H1 (cell line): ENCODE data around the gene GRAMD1B. TPM values are rescaled to one million over a fixed set of nuclear protein-coding genes. Genes with fewer than 3 reads are reported as not detected.

ENCODE experiments used
- CTCF ChIA-PET: fragments of 300-600 bp; sonication (Branson Sonifier 250); formaldehyde crosslinking; loops from one replicate; lab custom pipeline; 2021; ENCODE audit not compliant: partially characterized antibody; lab: Charles Lee
- POLR2A ChIA-PET: fragments of 300-600 bp; sonication (Branson Sonifier 250); formaldehyde crosslinking; loops from one replicate; lab custom pipeline; 2021; ENCODE audit warnings: inconsistent platforms; ENCODE audit not compliant: partially characterized antibody; lab: Charles Lee
- DNase-seq, 2 experiments: peaks; one replicate each; pipeline versions ENCODE4 v3.0.0 to v3.0.0-alpha.2; 2010 to 2022; ENCODE audit warnings: low spot score in 2 of 2, low read depth in 1 of 2, mixed read lengths in 1 of 2
- FAIRE-seq: peaks from 2 replicates; lab custom pipeline; 2011; peaks lifted over from hg19 to GRCh38; lab: Jason Lieb, UNC
- H2AFZ ChIP-seq: 2 replicates; pipeline ENCODE4 v1.8.1; 2012; ENCODE audit warnings: low read length, inconsistent platforms
- H2AK5ac ChIP-seq: 2 replicates; pipeline ENCODE4 v1.6.1; 2013; ENCODE audit warnings: low read depth, low read length
- H2BK120ac ChIP-seq: replicated peaks from 2 replicates; pipeline ENCODE3; 2013; ENCODE audit warnings: low read depth, low read length, inconsistent platforms
- H2BK12ac ChIP-seq: 2 replicates; pipeline ENCODE4 v1.6.1; 2013; ENCODE audit warnings: low read depth, low read length
- H2BK15ac ChIP-seq: 2 replicates; pipeline ENCODE4 v1.6.1; 2013; ENCODE audit warnings: low read length
- H2BK20ac ChIP-seq: 2 replicates; pipeline ENCODE4 v1.6.1; 2013; ENCODE audit warnings: low read length
- H2BK5ac ChIP-seq: 2 replicates; pipeline ENCODE4 v1.6.1; 2013; ENCODE audit warnings: low read depth, low read length
- H3K14ac ChIP-seq: 2 replicates; pipeline ENCODE4 v1.6.1; 2013; ENCODE audit warnings: inconsistent platforms; ENCODE audit not compliant: insufficient read length
- H3K18ac ChIP-seq: 2 replicates; pipeline ENCODE4 v1.6.1; 2013; ENCODE audit warnings: low read length; ENCODE audit errors: extremely low read depth
- H3K23ac ChIP-seq: 2 replicates; pipeline ENCODE4 v1.6.1; 2013; ENCODE audit warnings: inconsistent platforms; ENCODE audit not compliant: insufficient read length
- H3K23me2 ChIP-seq: 2 replicates; pipeline ENCODE4 v1.6.1; 2013; ENCODE audit warnings: low read depth, low read length
- H3K27ac ChIP-seq: 2 replicates; pipeline ENCODE4 v1.6.1; 2011; ENCODE audit warnings: low read depth, low read length, inconsistent platforms
- H3K27me3 ChIP-seq, 4 experiments: replicated peaks in 1 of 4; 1 replicate in 1 of 4; 2 replicates in 3 of 4; pipeline versions ENCODE4 v1.6.1 to v1.8.1; 2011 to 2013; ENCODE audit warnings: low read length in 3 of 4, mild to moderate bottlenecking in 3 of 4, inconsistent platforms in 2 of 4, mixed read lengths in 2 of 4, moderate library complexity in 1 of 4; ENCODE audit not compliant: control insufficient read depth in 3 of 4, insufficient read depth in 3 of 4; ENCODE audit errors: extremely low read depth in 1 of 4
- H3K36me3 ChIP-seq, 4 experiments: 2 replicates each; pipeline versions ENCODE4 v1.6.1 to v1.8.1; 2011 to 2013; ENCODE audit warnings: mild to moderate bottlenecking in 4 of 4, low read length in 3 of 4, moderate library complexity in 2 of 4, control low read depth in 1 of 4, inconsistent platforms in 1 of 4; ENCODE audit not compliant: insufficient read depth in 4 of 4, control insufficient read depth in 2 of 4
- H3K4ac ChIP-seq: replicated peaks from 2 replicates; pipeline ENCODE3; 2013; ENCODE audit warnings: low read length, low read depth, mixed read lengths, inconsistent platforms; ENCODE audit not compliant: insufficient read length
- H3K4me1 ChIP-seq, 4 experiments: replicated peaks in 1 of 4; 1 replicate in 1 of 4; 2 replicates in 3 of 4; pipeline versions ENCODE4 v1.6.1 to v1.8.1; 2011 to 2013; ENCODE audit warnings: low read length in 3 of 4, inconsistent platforms in 2 of 4, mixed read lengths in 1 of 4; ENCODE audit not compliant: insufficient read depth in 4 of 4, control insufficient read depth in 3 of 4
- H3K4me2 ChIP-seq, 2 experiments: 2 replicates each; pipeline versions ENCODE4 v1.6.1 to v1.8.1; 2011 to 2013; ENCODE audit warnings: low read depth in 2 of 2, low read length in 2 of 2, control low read depth in 1 of 2, inconsistent platforms in 1 of 2, mild to moderate bottlenecking in 1 of 2; ENCODE audit not compliant: insufficient read depth in 1 of 2
- H3K4me3 ChIP-seq, 4 experiments: fragments of 200-600, 300-600 bp in 1 of 4; sonication (generic), shearing (Covaris generic), sonication (Bioruptor Twin) in 1 of 4; 2 replicates each; pipeline versions ENCODE4 v1.5.1 to v1.8.1; 2011 to 2016; ENCODE audit warnings: low read length in 4 of 4, low read depth in 3 of 4, control low read depth in 2 of 4, inconsistent platforms in 2 of 4, mild to moderate bottlenecking in 2 of 4, mixed read lengths in 1 of 4, moderate library complexity in 1 of 4; ENCODE audit not compliant: insufficient read depth in 2 of 4; ENCODE audit errors: extremely low read depth in 1 of 4
- H3K56ac ChIP-seq: replicated peaks from 2 replicates; pipeline ENCODE3; 2013; ENCODE audit warnings: low read depth, mild to moderate bottlenecking, mixed read lengths, low read length, inconsistent platforms; ENCODE audit not compliant: insufficient read length
- H3K79me1 ChIP-seq: 2 replicates; pipeline ENCODE4 v1.6.1; 2013; ENCODE audit warnings: low read depth, low read length, control low read depth
- H3K79me2 ChIP-seq, 2 experiments: 2 replicates each; pipeline versions ENCODE4 v1.6.1 to v1.8.1; 2012 to 2013; ENCODE audit warnings: low read length in 2 of 2, mild to moderate bottlenecking in 2 of 2, inconsistent platforms in 1 of 2; ENCODE audit not compliant: insufficient read depth in 2 of 2, control insufficient read depth in 1 of 2
- H3K9ac ChIP-seq, 4 experiments: replicated peaks in 1 of 4; 1 replicate in 1 of 4; 2 replicates in 3 of 4; pipeline versions ENCODE4 v1.6.1 to v1.8.1; 2011 to 2013; ENCODE audit warnings: low read depth in 3 of 4, low read length in 3 of 4, control low read depth in 2 of 4, mild to moderate bottlenecking in 2 of 4, moderate library complexity in 2 of 4, inconsistent platforms in 1 of 4; ENCODE audit errors: extremely low read depth in 1 of 4
- H3K9me3 ChIP-seq, 2 experiments: 2 replicates each; pipeline versions ENCODE4 v1.6.1 to v1.8.1; 2012 to 2013; ENCODE audit warnings: mild to moderate bottlenecking in 2 of 2, moderate library complexity in 2 of 2, control low read depth in 1 of 2, inconsistent platforms in 1 of 2, low read depth in 1 of 2, low read length in 1 of 2, mixed read lengths in 1 of 2; ENCODE audit not compliant: insufficient read depth in 2 of 2
- H4K20me1 ChIP-seq, 2 experiments: replicated peaks in 1 of 2; 2 replicates each; pipeline versions ENCODE3 to v1.8.1; 2011 to 2013; ENCODE audit warnings: inconsistent platforms in 2 of 2, low read length in 2 of 2, mild to moderate bottlenecking in 1 of 2; ENCODE audit not compliant: insufficient read depth in 2 of 2, control insufficient read depth in 1 of 2
- H4K5ac ChIP-seq: 2 replicates; pipeline ENCODE4 v1.6.1; 2013; ENCODE audit warnings: low read length, low read depth, mixed read lengths, inconsistent platforms; ENCODE audit not compliant: insufficient read length
- H4K8ac ChIP-seq: 2 replicates; pipeline ENCODE4 v1.8.0; 2013; ENCODE audit warnings: mild to moderate bottlenecking, moderate library complexity, low read length, inconsistent platforms; ENCODE audit not compliant: insufficient read depth; ENCODE audit errors: extremely low read depth
- H4K91ac ChIP-seq: replicated peaks from 2 replicates; pipeline ENCODE3; 2013; ENCODE audit warnings: low read length, mixed read lengths, inconsistent platforms; ENCODE audit not compliant: insufficient read length
- ASH2L ChIP-seq: fragments of 200-600, 300-600 bp; sonication (generic); IDR thresholded peaks from one replicate; pipeline ENCODE4 v1.7.1; 2017; ENCODE audit warnings: low read length
- BACH1 ChIP-seq: IDR thresholded peaks from 2 replicates; pipeline ENCODE4 v1.6.1; 2012; ENCODE audit warnings: low read length, improper control_type of control experiment
- CHD1 ChIP-seq: IDR thresholded peaks from 2 replicates; pipeline ENCODE4 v1.6.1; 2012; ENCODE audit warnings: low read depth, low read length, improper control_type of control experiment
- CHD2 ChIP-seq: IDR thresholded peaks from 2 replicates; pipeline ENCODE4 v1.6.1; 2012; ENCODE audit warnings: low read length, improper control_type of control experiment
- GABPA ChIP-seq: IDR thresholded peaks from 2 replicates; pipeline ENCODE4 v1.6.1; 2011; ENCODE audit warnings: mild to moderate bottlenecking, low read length, moderate library complexity, borderline replicate concordance; ENCODE audit not compliant: insufficient read depth
- RNF2 ChIP-seq: fragments of 200-900, 300-1000 bp; sonication (generic); IDR thresholded peaks from 2 replicates; pipeline ENCODE4 v1.7.1; 2016; ENCODE audit warnings: borderline replicate concordance, low read depth, mild to moderate bottlenecking, antibody characterized with exemption, low read length; ENCODE audit not compliant: poor library complexity, severe bottlenecking; ENCODE audit errors: missing control alignments
- SUZ12 ChIP-seq: fragments of 200-600 bp; sonication (generic); IDR thresholded peaks from 2 replicates; pipeline ENCODE4 v1.6.1; 2012; ENCODE audit warnings: mild to moderate bottlenecking, inconsistent platforms, low read length, moderate library complexity, mixed read lengths
- WGBS, 2 experiments: shearing (Covaris generic) in 1 of 2; methylation state at CpG; one replicate each; pipeline versions ENCODE4 v1.1.6 to v1.1.7; 2013 to 2015; ENCODE audit warnings: low lambda C conversion rate in 2 of 2, mixed read lengths in 2 of 2, inconsistent platforms in 1 of 2, low coverage in 1 of 2, missing lambda C conversion rate in 1 of 2; ENCODE audit not compliant: insufficient replicate concordance in 2 of 2, insufficient coverage in 1 of 2, insufficient read length in 1 of 2; ENCODE audit errors: extremely low coverage in 1 of 2, missing lambda C conversion rate in 1 of 2; 5-methylcytosine and 5-hydroxymethylcytosine counted together
- polyA plus RNA-seq, 7 experiments: library from polyadenylated mRNA; depleted of rRNA in 3 of 7; stranded (reverse) in 5 of 7; unstranded in 2 of 7; fragments of >200 nt in 5 of 7; fragments of 200-250 nt in 2 of 7; gene quantifications; 1 replicate in 5 of 7; 2 replicates in 1 of 7; 4 replicates in 1 of 7; pipeline versions ENCODE4 v1.2.1 to v1.2.3, GENCODE V29; 2011 to 2013; ENCODE audit warnings: missing spikeins in 2 of 7, mixed read lengths in 2 of 7
- total RNA-seq: library from RNA; stranded (reverse); fragmentation: NEBNext Ultra II Directional; extraction: Animal tissue kit (Norgen Biotek cat#: 25700); gene quantifications from 2 replicates; pipeline ENCODE4 v1.2.1, GENCODE V29; 2021
- TF ChIP-seq, protein P1 (sequence below): IDR thresholded peaks from 2 replicates; pipeline ENCODE4 v1.6.1; 2012; ENCODE audit warnings: low read length, inconsistent platforms

Gene GRAMD1B
- total and polyA plus RNA-seq, 2 of the 8 experiments (the other 6 are each of a cell fraction or from before 2014, with no cell fraction given), result 10.1 to 21.2 TPM

GRCh38 chr11:123386796-123387510 is 43.1 kb upstream of the GRAMD1B start:
- Histone ChIP-seq H3K4me3 (no peak overlapping the region), H4K91ac (no peak overlapping the region), H4K5ac (no peak overlapping the region), H3K23ac (no peak overlapping the region), H2AFZ (no peak overlapping the region; the same call in 1 of the 2 replicates), H3K14ac (no peak overlapping the region), H3K23me2 (no peaks in the 10 kb centered on the region), H3K4me2 (no peak overlapping the region), H3K27ac (no peak overlapping the region), H2AK5ac (0 out of 2 replicates have a peak overlapping the region, but pooled peaks have one; percentile 61), H3K18ac (no peak overlapping the region), H2BK5ac (no peak overlapping the region), H3K36me3 (no peaks in the 10 kb centered on the region), H4K8ac (no peak overlapping the region), H3K79me2 (no peaks in the 10 kb centered on the region), H2BK20ac (no peak overlapping the region), H2BK120ac (no peak overlapping the region), H3K9me3 (no peaks in the 10 kb centered on the region), H3K4me1 (no peaks in the 10 kb centered on the region), H4K20me1 (no peaks in the 10 kb centered on the region), H2BK15ac (no peak overlapping the region), H3K79me1 (no peaks in the 10 kb centered on the region), H3K56ac (no peak overlapping the region), H2BK12ac (no peak overlapping the region), H3K9ac (no peak overlapping the region), H3K4ac (no peak overlapping the region), H3K27me3 (no peaks in the 10 kb centered on the region)
- 85% methylated on average over 9 of the region's 9 CpGs; no CpG with 5 or more reads in 1 of the 2 experiments for WGBS, 2 experiments
- no peak for FAIRE-seq
- DNase-seq, result no peak
- CTCF ChIA-PET, result interaction anchor here (0.6 to 1.3 kb wide), 3 partner anchors 18 to 86 kb away, joined by 3 read pairs; no protein-coding TSS in a partner anchor
- POLR2A ChIA-PET, result no interaction called here
- TF ChIP-seq SUZ12 (no peak), ASH2L (no peak), RNF2 (no peak), CHD1 (no peak), BACH1 (no peak), CHD2 (no peak), GABPA (no peak)
- TF ChIP-seq, protein P1, sequence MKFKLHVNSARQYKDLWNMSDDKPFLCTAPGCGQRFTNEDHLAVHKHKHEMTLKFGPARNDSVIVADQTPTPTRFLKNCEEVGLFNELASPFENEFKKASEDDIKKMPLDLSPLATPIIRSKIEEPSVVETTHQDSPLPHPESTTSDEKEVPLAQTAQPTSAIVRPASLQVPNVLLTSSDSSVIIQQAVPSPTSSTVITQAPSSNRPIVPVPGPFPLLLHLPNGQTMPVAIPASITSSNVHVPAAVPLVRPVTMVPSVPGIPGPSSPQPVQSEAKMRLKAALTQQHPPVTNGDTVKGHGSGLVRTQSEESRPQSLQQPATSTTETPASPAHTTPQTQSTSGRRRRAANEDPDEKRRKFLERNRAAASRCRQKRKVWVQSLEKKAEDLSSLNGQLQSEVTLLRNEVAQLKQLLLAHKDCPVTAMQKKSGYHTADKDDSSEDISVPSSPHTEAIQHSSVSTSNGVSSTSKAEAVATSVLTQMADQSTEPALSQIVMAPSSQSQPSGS, result no peak
